Body of pancreas (tissue), 4 donors: ENCODE results near the gene AMY1B.
"Not testable (repeated sequence)": the region's sequence is repeated elsewhere in the genome, so short reads cannot be mapped to it uniquely, and the experiment has no call there.

Experiments
- POLR2A ChIP-seq, 3 donors: fragments of 450-650 bp; IDR thresholded peaks; one replicate each; pipeline ENCODE4 v1.6.1; 2016; ENCODE audit warnings: antibody characterized with exemption in 3 of 3, mild to moderate bottlenecking in 2 of 3
- TF ChIP-seq, protein P1 (sequence below), 7 experiments: fragments of 450-650 bp in 4 of 7; fragments of 200-600 bp in 3 of 7; sonication (generic) in 3 of 7; IDR thresholded peaks; one replicate each; pipeline ENCODE4 v1.5.1; 2016 to 2019; ENCODE audit warnings: antibody characterized with exemption in 7 of 7

DNA sequence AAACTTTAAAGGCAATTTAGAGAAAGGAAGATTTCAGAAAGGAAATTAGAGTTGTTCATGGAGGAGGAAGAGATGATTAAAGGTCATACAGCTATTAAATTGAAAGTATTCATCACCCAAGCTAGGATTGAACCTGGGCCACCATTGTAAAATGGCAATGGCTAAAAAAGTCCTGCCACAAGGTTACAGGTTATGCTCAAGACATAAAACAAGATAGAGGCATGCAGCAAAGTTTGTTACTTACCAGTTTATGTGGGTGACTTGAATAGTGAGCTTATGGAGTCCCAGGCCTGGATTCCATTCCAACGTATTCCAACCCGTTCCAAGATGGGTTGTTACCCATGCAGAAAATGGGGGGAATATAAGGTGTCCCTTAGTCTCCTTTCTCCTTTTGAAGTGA, 25.5 kb upstream of the AMY1B start:
- TF ChIP-seq, protein P1, sequence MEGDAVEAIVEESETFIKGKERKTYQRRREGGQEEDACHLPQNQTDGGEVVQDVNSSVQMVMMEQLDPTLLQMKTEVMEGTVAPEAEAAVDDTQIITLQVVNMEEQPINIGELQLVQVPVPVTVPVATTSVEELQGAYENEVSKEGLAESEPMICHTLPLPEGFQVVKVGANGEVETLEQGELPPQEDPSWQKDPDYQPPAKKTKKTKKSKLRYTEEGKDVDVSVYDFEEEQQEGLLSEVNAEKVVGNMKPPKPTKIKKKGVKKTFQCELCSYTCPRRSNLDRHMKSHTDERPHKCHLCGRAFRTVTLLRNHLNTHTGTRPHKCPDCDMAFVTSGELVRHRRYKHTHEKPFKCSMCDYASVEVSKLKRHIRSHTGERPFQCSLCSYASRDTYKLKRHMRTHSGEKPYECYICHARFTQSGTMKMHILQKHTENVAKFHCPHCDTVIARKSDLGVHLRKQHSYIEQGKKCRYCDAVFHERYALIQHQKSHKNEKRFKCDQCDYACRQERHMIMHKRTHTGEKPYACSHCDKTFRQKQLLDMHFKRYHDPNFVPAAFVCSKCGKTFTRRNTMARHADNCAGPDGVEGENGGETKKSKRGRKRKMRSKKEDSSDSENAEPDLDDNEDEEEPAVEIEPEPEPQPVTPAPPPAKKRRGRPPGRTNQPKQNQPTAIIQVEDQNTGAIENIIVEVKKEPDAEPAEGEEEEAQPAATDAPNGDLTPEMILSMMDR (IDR thresholded peaks at IDR 0.05): not testable (repeated sequence)
- TF ChIP-seq POLR2A (IDR thresholded peaks at IDR 0.05): not testable (repeated sequence)
